GM12801 (cell line): ENCODE results near the gene MSL2.

Source experiments
- TF ChIP-seq, protein P1 (sequence below): IDR thresholded peaks from one replicate; pipeline ENCODE4 v1.5.1; 2011; ENCODE audit warnings: control low read depth; ENCODE audit not compliant: insufficient read length; ENCODE audit errors: extremely low read depth

The MSL2 gene

DNA sequence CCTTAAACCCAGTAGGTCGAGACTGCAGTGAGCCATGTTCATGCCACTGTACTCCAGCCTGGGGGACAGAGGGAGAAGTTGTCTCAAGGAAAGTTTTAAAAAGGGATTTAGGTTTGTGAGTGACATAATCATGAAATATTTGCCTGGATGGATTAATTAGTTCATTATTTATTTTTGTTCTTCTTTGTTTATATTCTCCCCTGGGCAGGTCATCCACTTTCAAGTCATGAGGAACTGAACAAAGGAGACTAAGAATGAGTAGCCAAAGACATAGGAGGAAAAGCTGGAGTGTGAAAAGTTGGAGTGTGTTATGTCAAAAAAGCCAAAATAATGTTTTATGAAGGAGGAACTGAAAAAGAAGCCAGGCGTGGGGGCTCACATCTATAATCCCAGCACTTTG, 36.3 kb upstream of the MSL2 start:
- TF ChIP-seq, protein P1, sequence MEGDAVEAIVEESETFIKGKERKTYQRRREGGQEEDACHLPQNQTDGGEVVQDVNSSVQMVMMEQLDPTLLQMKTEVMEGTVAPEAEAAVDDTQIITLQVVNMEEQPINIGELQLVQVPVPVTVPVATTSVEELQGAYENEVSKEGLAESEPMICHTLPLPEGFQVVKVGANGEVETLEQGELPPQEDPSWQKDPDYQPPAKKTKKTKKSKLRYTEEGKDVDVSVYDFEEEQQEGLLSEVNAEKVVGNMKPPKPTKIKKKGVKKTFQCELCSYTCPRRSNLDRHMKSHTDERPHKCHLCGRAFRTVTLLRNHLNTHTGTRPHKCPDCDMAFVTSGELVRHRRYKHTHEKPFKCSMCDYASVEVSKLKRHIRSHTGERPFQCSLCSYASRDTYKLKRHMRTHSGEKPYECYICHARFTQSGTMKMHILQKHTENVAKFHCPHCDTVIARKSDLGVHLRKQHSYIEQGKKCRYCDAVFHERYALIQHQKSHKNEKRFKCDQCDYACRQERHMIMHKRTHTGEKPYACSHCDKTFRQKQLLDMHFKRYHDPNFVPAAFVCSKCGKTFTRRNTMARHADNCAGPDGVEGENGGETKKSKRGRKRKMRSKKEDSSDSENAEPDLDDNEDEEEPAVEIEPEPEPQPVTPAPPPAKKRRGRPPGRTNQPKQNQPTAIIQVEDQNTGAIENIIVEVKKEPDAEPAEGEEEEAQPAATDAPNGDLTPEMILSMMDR = no peak

DNA sequence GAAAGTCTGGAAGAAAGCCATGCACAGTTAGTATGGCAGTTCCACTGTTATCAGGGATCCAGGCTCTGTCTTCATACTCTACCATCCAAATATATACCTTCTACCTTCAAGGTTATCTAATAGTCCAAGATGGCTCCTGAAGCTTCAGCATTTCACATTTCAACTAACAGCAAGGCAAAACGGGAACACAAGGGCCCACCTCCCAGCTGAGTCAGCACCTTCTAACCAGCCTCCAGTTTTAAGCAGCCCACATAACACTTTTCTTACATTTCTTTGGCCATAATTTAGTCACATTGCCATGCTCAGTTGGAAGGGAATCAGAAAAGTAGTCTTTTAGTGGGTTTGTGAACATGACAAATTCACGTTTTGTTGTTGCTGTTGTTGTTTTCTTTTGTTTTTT, 15.4 kb upstream of the MSL2 start:
- TF ChIP-seq, protein P1 = no peak

DNA sequence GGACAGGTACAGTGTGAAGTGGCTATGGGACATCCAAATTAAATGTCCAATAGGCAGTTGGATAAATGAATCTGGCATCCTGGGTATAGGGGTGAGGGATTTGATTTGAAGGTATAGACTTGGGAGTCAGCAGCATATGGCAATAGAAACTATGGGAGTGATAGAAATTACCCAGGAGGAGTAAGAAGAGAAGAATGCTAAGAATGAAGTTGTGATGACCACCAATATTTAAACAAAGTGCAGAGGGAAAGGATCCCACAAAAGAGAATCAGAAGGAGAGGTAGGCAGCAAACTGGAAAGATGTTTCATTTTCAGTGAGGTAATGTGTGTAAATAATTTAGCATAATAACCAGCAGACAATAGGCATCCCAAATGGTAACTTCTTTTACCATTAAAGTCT, 13.8 kb upstream of the MSL2 start:
- TF ChIP-seq, protein P1 = no peak

DNA sequence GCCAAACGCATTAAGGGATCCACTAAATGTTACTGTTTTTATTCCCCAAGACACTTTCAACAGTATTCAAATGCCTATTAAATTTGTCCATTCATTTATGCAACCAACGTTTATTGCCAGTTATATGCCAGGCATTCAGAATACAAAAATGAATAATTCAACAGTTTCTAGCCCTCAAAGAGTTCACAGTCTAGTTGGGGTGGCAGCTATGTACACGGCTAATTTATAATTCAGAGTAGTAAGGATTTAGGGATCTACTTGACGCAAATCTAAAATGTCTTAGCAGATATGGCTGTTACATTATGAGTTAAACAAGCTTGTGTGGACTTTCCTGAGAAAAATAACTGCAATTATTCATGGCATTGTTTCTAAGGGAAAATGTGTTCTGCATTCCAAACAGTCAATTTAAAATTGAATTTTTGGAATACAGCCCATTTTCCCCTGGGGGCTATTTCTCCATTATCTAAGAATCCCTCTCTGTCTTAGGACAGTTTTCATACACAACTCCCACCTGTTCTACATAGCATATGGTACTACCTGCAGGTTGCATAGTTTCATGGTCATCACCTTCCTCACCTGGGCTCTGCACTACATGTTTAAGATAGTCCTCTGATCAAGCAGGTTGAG, 11.5 kb upstream of the MSL2 start:
- TF ChIP-seq, protein P1 = no peak

DNA sequence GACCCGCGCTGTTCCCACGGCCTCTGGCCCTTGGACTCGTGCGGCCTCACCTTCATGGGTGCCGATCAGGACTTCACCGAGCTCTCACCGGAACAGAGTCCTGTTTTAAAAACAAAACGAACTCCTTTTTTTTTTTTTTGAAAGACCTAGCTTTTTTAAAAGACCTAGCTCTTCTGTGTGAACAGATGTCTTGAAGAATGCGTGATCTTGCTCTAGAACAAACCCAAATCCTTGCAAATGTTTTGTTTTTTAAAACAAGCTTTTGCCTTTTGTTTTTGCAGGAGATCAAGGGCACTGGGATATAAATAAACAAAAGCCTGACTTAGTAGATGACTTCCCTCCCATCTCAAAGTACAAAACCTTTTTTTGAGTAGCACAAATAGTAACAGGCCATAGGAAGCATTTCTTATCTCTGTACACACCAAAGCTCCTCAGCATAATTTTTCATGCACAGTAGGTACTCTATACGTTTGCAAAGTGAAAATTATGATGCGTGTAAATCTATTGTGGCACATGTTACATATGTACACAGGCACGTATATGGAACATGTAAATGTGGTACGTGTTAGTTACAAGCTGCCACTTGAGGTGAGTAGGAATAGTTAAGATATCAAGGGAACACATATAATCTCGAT, 1.1 kb upstream of the MSL2 start:
- TF ChIP-seq, protein P1 = no peak

DNA sequence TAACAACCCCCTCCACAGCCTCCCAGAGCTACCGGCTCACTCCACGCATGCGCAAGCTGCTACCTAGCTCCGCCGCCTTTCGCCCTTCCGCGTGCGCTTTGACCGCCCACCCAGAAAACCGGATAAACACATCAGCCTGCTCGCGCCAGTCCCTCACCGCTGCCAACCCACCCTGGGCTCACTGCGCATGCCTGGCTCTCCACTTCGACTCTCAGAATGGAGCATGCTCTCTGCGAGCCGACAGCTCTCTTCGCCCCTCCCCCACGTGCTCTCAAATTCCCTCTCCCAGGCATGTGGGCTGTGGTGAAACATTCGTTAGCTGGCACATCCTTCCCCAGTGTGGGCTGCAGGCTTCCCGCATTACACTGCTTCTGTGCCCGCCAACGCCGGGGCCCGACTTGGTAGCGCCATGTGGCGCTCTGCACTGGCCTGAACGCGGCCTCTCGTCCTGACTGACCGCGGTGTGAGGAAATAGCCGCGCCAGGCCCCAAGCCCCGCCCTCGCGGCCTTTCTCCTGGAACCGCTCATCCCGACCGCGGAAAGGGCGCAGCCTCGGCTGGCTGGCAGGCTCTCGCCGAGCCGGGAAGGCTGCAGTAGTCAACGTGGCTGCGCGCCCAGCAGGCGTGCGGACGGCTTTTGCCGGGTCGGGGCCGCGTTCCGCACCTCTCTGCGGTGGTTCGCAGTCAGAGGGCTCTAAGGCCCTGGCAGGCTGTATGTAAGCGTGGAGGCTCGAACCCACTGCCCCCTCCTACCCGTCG, 445 bp upstream of the MSL2 start:
- TF ChIP-seq, protein P1 = no peak

DNA sequence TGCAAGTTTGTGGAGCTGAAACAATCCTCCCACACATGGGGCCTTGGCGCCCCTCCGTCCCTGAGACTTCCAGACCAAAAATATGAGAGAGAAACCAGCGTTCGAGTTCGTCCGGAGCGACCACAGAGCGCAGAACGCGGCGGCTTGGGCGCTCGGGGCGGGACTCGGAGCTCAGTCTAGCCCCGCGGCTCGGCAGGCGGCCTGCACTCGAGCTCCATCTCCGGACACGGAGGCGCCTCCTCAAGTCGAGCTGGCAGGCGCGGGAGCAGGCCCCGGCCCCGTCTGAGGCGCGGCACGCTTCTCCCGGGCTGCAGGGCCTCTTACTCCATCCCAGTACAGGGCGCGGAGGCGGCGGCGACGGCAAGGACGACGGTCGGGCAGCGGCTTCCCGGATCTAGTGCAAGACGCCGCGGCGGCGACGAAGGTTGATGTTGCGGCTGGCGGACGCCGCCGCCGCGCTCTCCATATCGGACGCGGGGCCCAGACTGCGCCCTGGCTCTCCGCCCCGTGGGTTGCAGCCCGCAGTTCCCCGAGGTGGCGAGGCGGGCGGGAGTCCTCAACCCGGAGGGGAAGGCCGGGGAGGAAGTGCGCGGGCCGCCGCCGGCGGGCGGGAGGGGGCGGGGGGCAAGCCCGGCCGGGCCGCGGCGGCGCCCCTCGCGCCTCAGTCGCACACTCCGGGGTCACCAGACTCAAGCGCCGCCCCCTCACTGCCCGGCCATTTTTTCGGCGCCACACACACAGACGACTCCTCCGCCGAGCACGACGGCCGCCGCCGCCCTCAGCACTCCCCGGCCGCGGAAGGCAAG, 674 bp downstream of the MSL2 start:
- TF ChIP-seq, protein P1 = no peak
